Measurements from ENCODE around the gene TTLL11. TPM values are rescaled to one million over a fixed set of nuclear protein-coding genes. Genes with fewer than 3 reads are reported as not detected.

TTLL11 gene
- total RNA-seq, 1 experiment from 2014 or later = 13.6 TPM

GRCh38 chr9:121844562-121844961 lies 248.5 kb downstream of the TTLL11 start:
- Mint-ChIP-seq H3K4me3 (ENCODE audit: unreplicated experiment) (no peak overlapping the region), H3K27me3 (ENCODE audit: insufficient read depth, unreplicated experiment) (no peaks in the 10 kb centered on the region), H3K4me1 (ENCODE audit: insufficient read depth, unreplicated experiment) (no peaks in the 10 kb centered on the region), H3K27ac (ENCODE audit: low read depth, unreplicated experiment) (no peak overlapping the region), H3K36me3 (ENCODE audit: insufficient read depth, unreplicated experiment) (no peaks in the 10 kb centered on the region), H3K9me3 (ENCODE audit: unreplicated experiment) (peaks cover 22% of the 10 kb centered on the region)
- TF ChIP-seq CTCF (IDR thresholded peaks at IDR 0.05; ENCODE audit: unreplicated experiment) = no peak
- intact Hi-C loops (cut with micrococcal nuclease) = no loop called here
- ChIA-PET CTCF (interaction anchor here (0.6 to 1.4 kb wide), 4 partner anchors 8 to 251 kb away, joined by 3 to 5 read pairs (median 3); no protein-coding TSS in a partner anchor), POLR2A (interaction anchor here (1.5 kb wide), 1 partner anchor 21 kb away, joined by 3 read pairs; no protein-coding TSS in a partner anchor)
- no peak for DNase-seq (ENCODE audit: unreplicated experiment)
- no TSS peak for BruUV-seq (replicated peaks)

GRCh38 chr9:121844098-121844497 lies 249.0 kb downstream of the TTLL11 start:
- H3K36me3 Mint-ChIP-seq (ENCODE audit: insufficient read depth, unreplicated experiment) = no peaks in the 10 kb centered on the region
- H3K9me3 Mint-ChIP-seq (ENCODE audit: unreplicated experiment) = peaks cover 18% of the 10 kb centered on the region
- no peak for DNase-seq (ENCODE audit: unreplicated experiment)
- CTCF ChIA-PET = interaction anchor here (0.6 to 0.7 kb wide), 2 partner anchors 157 to 201 kb away, joined by 4 read pairs; no protein-coding TSS in a partner anchor
- no peak for TF ChIP-seq CTCF (IDR thresholded peaks at IDR 0.05; ENCODE audit: unreplicated experiment)
- H3K27me3 Mint-ChIP-seq (ENCODE audit: insufficient read depth, unreplicated experiment) = no peaks in the 10 kb centered on the region
- no peaks in the 10 kb centered on the region for H3K4me1 Mint-ChIP-seq (ENCODE audit: insufficient read depth, unreplicated experiment)
- POLR2A ChIA-PET = interaction anchor here (1.5 kb wide), 1 partner anchor 21 kb away, joined by 3 read pairs; no protein-coding TSS in a partner anchor
- H3K4me3 Mint-ChIP-seq (ENCODE audit: unreplicated experiment) = no peak overlapping the region
- H3K27ac Mint-ChIP-seq (ENCODE audit: low read depth, unreplicated experiment) = no peak overlapping the region
- BruUV-seq (replicated peaks) = no TSS peak
- intact Hi-C loops (cut with micrococcal nuclease) = no loop called here

- Mint-ChIP-seq H3K9me3 (ENCODE audit: unreplicated experiment) (peaks cover 6% of the 10 kb centered on the region), H3K27ac (ENCODE audit: low read depth, unreplicated experiment) (no peak overlapping the region), H3K4me3 (ENCODE audit: unreplicated experiment) (no peak overlapping the region), H3K4me1 (ENCODE audit: insufficient read depth, unreplicated experiment) (no peaks in the 10 kb centered on the region), H3K36me3 (ENCODE audit: insufficient read depth, unreplicated experiment) (no peaks in the 10 kb centered on the region), H3K27me3 (ENCODE audit: insufficient read depth, unreplicated experiment) (no peaks in the 10 kb centered on the region)
- intact Hi-C loops (cut with micrococcal nuclease) = no loop called here
- ChIA-PET CTCF (interaction anchor here (0.5 to 0.8 kb wide), 2 partner anchors 30 to 155 kb away, joined by 3 to 4 read pairs; no protein-coding TSS in a partner anchor), POLR2A (no interaction called here)
- TF ChIP-seq CTCF (IDR thresholded peaks at IDR 0.05; ENCODE audit: unreplicated experiment) = no peak
- peak; percentile 42 for DNase-seq (ENCODE audit: unreplicated experiment)
- no TSS peak for BruUV-seq (replicated peaks)
Observed at GRCh38 chr9:121842612-121842978, 250.5 kb downstream of the TTLL11 start.

- H3K9me3 Mint-ChIP-seq (ENCODE audit: unreplicated experiment) = peaks cover 6% of the 10 kb centered on the region
- no peak overlapping the region for H3K4me3 Mint-ChIP-seq (ENCODE audit: unreplicated experiment)
- no peak for TF ChIP-seq CTCF (IDR thresholded peaks at IDR 0.05; ENCODE audit: unreplicated experiment)
- DNase-seq (ENCODE audit: unreplicated experiment) = no peak
- CTCF ChIA-PET = interaction anchor here (0.5 to 0.8 kb wide), 3 partner anchors 31 to 155 kb away, joined by 3 to 4 read pairs (median 3); no protein-coding TSS in a partner anchor
- H3K27me3 Mint-ChIP-seq (ENCODE audit: insufficient read depth, unreplicated experiment) = no peaks in the 10 kb centered on the region
- H3K4me1 Mint-ChIP-seq (ENCODE audit: insufficient read depth, unreplicated experiment) = no peaks in the 10 kb centered on the region
- no peak overlapping the region for H3K27ac Mint-ChIP-seq (ENCODE audit: low read depth, unreplicated experiment)
- POLR2A ChIA-PET = no interaction called here
- BruUV-seq (replicated peaks) = no TSS peak
- intact Hi-C loops (cut with micrococcal nuclease) = no loop called here
- no peaks in the 10 kb centered on the region for H3K36me3 Mint-ChIP-seq (ENCODE audit: insufficient read depth, unreplicated experiment)
Observed at GRCh38 chr9:121841771-121842611, 251.1 kb downstream of the TTLL11 start.
